ENCODE results near the gene STAB2. TPM values are rescaled to one million over a fixed set of nuclear protein-coding genes. Genes with fewer than 3 reads are reported as not detected.

Gene STAB2
- total and polyA plus RNA-seq, 2 of the 8 experiments (the other 6 are each of a cell fraction or from before 2014, with no cell fraction given): not detected

DNA sequence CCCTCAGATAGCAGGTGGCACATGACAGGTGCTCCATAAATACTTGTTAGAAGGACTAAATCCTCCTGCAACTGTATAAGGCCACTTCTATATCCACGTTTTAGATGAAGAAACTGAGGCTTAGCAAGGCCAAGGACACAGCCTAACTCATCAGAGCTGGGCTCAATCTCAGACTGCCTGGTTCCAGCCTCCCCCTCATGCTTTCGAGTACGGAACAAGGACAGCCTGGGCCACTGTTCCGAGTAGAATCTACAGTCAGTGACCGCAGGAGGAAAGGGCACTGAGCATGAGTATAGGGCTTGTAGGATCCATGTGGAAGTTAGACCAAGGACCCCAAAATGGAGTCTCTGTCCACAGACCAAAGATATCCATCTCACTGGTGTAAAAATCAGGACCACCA, 169.4 kb downstream of the STAB2 start:
- H3K36me3 ChIP-seq (ENCODE audit: control insufficient read depth in 2 of 4, insufficient read depth in 4 of 4, low read length in 3 of 4): no peaks in the 10 kb centered on the region
- no peak overlapping the region for H2AFZ ChIP-seq (ENCODE audit: low read length)
- no peak overlapping the region for H3K18ac ChIP-seq (ENCODE audit: extremely low read depth, low read length)
- H3K56ac ChIP-seq (replicated peaks; ENCODE audit: insufficient read length, low read depth, low read length): no peak overlapping the region
- FAIRE-seq: no peak
- no peak overlapping the region for H4K91ac ChIP-seq (replicated peaks; ENCODE audit: insufficient read length, low read length)
- H4K20me1 ChIP-seq (replicated peaks in 1 of 2; ENCODE audit: control insufficient read depth in 1 of 2, insufficient read depth in 2 of 2, low read length in 2 of 2): no peaks in the 10 kb centered on the region
- H3K4me2 ChIP-seq (ENCODE audit: insufficient read depth in 1 of 2, low read depth in 2 of 2, low read length in 2 of 2): no peak overlapping the region
- H2BK15ac ChIP-seq (ENCODE audit: low read length): no peak overlapping the region
- H2BK120ac ChIP-seq (replicated peaks; ENCODE audit: low read depth, low read length): no peak overlapping the region
- H2BK12ac ChIP-seq (ENCODE audit: low read depth, low read length): no peak overlapping the region
- 92% methylated on average over 5 of the region's 5 CpGs; no CpG with 5 or more reads in 1 of the 2 experiments for WGBS, 2 experiments (ENCODE audit: extremely low coverage in 1 of 2, insufficient coverage in 1 of 2, insufficient read length in 1 of 2, insufficient replicate concordance in 2 of 2, low coverage in 1 of 2, low lambda C conversion rate in 2 of 2, missing lambda C conversion rate in 1 of 2)
- no peaks in the 10 kb centered on the region for H3K79me2 ChIP-seq (ENCODE audit: control insufficient read depth in 1 of 2, insufficient read depth in 2 of 2, low read length in 2 of 2)
- no peak overlapping the region for H3K4me3 ChIP-seq (ENCODE audit: extremely low read depth in 1 of 4, insufficient read depth in 2 of 4, low read depth in 3 of 4, low read length in 4 of 4)
- H3K9me3 ChIP-seq (ENCODE audit: insufficient read depth in 2 of 2, low read depth in 1 of 2, low read length in 1 of 2): no peaks in the 10 kb centered on the region
- peaks cover 0 to 4% (median 1%) of the 10 kb centered on the region in 4 experiments; a peak in 1 of 7 replicates for H3K4me1 ChIP-seq (replicated peaks in 1 of 4; ENCODE audit: control insufficient read depth in 3 of 4, insufficient read depth in 4 of 4, low read length in 3 of 4)
- H2BK20ac ChIP-seq (ENCODE audit: low read length): no peak overlapping the region
- H3K27ac ChIP-seq (ENCODE audit: low read depth, low read length): no peak overlapping the region
- H4K8ac ChIP-seq (ENCODE audit: extremely low read depth, insufficient read depth, low read length): no peak overlapping the region
- no peaks in the 10 kb centered on the region for H3K27me3 ChIP-seq (replicated peaks in 1 of 4; ENCODE audit: control insufficient read depth in 3 of 4, extremely low read depth in 1 of 4, insufficient read depth in 3 of 4, low read length in 3 of 4)
- ChIA-PET POLR2A (ENCODE audit: partially characterized antibody) (no interaction called here), CTCF (ENCODE audit: partially characterized antibody) (interaction anchor here (1.0 kb wide), 1 partner anchor 90 kb away, joined by 3 read pairs; no protein-coding TSS in a partner anchor)
- no peak overlapping the region for H4K5ac ChIP-seq (ENCODE audit: insufficient read length, low read depth, low read length)
- 0 out of 2 replicates have a peak, but pooled peaks cover 2% of the 10 kb centered on the region for H3K79me1 ChIP-seq (ENCODE audit: low read depth, low read length)
- H3K23me2 ChIP-seq (ENCODE audit: low read depth, low read length): no peaks in the 10 kb centered on the region
- H3K14ac ChIP-seq (ENCODE audit: insufficient read length): no peak overlapping the region
- H3K23ac ChIP-seq (ENCODE audit: insufficient read length): no peak overlapping the region
- TF ChIP-seq EGR1 (IDR thresholded peaks at IDR 0.05; ENCODE audit: borderline replicate concordance, low read depth, low read length): no peak
- TF ChIP-seq POLR2AphosphoS5 (IDR thresholded peaks at IDR 0.05; ENCODE audit: low read depth, low read length): no peak
- no peak for TF ChIP-seq EZH2 (IDR thresholded peaks at IDR 0.05; ENCODE audit: low read depth, low read length, severe bottlenecking)
- TF ChIP-seq POU5F1 (IDR thresholded peaks at IDR 0.05; ENCODE audit: low read depth, low read length): no peak
- H3K4ac ChIP-seq (replicated peaks; ENCODE audit: insufficient read length, low read depth, low read length): no peak overlapping the region
- no peak for DNase-seq (ENCODE audit: low read depth in 1 of 2, low spot score in 2 of 2)
- no peak overlapping the region for H2BK5ac ChIP-seq (ENCODE audit: low read depth, low read length)
- no peak overlapping the region for H2AK5ac ChIP-seq (ENCODE audit: low read depth, low read length)
- H3K9ac ChIP-seq (replicated peaks in 1 of 4; ENCODE audit: extremely low read depth in 1 of 4, low read depth in 3 of 4, low read length in 3 of 4): no peak overlapping the region
